ENCODE data around the gene DNAJB5. TPM values are rescaled to one million over a fixed set of nuclear protein-coding genes. Genes with fewer than 3 reads are reported as not detected.

Gene DNAJB5
- total RNA-seq, 1 donor from 2014 or later: 70.0 TPM

DNA sequence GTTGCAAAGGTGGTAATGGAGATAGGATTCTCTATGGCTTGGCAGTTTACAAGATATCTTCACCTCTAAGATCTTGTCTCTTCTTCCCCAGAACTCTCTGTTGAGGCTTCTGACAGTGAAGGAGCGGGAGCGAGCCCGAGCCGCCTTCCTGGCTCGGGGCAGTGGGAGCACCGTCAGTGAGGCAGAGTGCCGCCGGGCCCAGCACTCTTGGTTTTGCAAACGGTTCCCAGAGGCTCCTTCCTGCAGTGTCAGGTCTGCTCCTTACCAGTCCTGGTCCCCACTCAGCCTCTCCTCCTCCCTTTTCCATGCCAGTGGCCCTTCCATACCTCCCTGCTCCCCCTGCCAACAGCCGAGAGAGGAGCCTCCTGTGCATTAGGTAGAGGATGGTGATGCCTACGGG is 12.6 kb upstream of the DNAJB5 start:
- H3K27me3 ChIP-seq (ENCODE audit: low read depth): peaks cover 19% of the 10 kb centered on the region
- H3K4me1 ChIP-seq: no peaks in the 10 kb centered on the region
- TF ChIP-seq, protein P1, sequence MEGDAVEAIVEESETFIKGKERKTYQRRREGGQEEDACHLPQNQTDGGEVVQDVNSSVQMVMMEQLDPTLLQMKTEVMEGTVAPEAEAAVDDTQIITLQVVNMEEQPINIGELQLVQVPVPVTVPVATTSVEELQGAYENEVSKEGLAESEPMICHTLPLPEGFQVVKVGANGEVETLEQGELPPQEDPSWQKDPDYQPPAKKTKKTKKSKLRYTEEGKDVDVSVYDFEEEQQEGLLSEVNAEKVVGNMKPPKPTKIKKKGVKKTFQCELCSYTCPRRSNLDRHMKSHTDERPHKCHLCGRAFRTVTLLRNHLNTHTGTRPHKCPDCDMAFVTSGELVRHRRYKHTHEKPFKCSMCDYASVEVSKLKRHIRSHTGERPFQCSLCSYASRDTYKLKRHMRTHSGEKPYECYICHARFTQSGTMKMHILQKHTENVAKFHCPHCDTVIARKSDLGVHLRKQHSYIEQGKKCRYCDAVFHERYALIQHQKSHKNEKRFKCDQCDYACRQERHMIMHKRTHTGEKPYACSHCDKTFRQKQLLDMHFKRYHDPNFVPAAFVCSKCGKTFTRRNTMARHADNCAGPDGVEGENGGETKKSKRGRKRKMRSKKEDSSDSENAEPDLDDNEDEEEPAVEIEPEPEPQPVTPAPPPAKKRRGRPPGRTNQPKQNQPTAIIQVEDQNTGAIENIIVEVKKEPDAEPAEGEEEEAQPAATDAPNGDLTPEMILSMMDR (IDR thresholded peaks at IDR 0.05; ENCODE audit: borderline replicate concordance): no peak
- no peaks in the 10 kb centered on the region for H3K9me3 ChIP-seq (replicated peaks)
- DNase-seq: no peak
- no peak overlapping the region for H3K4me3 ChIP-seq
- intact Hi-C loops (cut with micrococcal nuclease): loop anchor here (10.0 kb wide), 1 partner anchor 58 kb away; no protein-coding TSS in a partner anchor
- H3K36me3 ChIP-seq: no peaks in the 10 kb centered on the region
- H3K27ac ChIP-seq (replicated peaks): no peak overlapping the region

DNA sequence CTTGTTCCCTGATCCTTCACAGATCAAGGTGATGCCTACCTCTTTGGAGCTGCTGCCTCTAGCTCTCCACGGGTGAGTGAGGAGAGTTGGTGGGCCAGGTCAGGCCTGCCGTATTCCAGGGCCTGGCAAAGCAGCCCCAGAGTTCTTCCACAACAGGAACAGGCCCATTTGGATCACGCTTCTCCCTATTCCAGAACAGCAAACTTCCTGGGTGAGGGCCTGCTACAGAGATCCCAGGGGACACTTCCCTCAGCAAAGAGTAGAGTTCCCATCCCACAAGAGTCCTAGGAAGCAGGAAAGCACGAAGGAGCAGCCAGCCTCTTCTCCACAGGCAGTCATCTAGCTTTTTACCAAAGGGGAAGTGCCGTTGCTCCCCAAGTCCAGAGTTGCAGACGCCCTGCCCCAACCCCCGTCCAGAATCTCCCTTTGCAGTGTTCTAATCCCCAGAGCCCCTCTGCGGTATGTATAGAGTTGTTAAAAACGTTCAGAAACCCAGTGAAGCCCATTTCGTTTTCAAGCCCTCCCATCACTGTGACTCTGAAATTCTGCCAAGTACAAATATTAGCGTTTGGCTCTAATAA is 9.3 kb upstream of the DNAJB5 start:
- DNase-seq: no peak
- Histone ChIP-seq H3K4me1 (no peaks in the 10 kb centered on the region), H3K27me3 (ENCODE audit: low read depth) (peaks cover 19% of the 10 kb centered on the region), H3K27ac (replicated peaks) (no peak overlapping the region), H3K4me3 (no peak overlapping the region), H3K36me3 (no peaks in the 10 kb centered on the region), H3K9me3 (replicated peaks) (no peaks in the 10 kb centered on the region)
- TF ChIP-seq, protein P1 (IDR thresholded peaks at IDR 0.05; ENCODE audit: borderline replicate concordance): no peak
- intact Hi-C loops (cut with micrococcal nuclease): no loop called here

DNA sequence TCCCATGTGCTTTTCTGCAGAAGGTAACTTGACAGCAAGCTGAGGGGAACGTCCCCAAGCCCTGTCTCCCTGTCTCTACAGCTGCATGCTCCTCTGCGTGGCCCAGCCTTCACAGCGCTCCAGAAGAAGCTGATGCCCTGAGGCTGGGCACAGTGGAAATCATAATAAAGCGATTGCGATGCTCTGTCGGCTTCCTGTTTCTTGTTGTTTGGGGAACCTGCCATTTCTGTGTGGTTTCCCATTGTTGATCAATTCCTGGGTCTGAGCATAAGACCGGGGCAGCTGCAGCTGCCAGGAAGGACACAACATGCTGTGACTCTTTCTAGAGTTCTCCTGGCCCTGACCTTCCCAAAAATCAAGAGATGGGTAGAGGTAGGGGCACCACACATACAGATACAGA is 7.2 kb upstream of the DNAJB5 start:
- peaks cover 9% of the 10 kb centered on the region for H3K27me3 ChIP-seq (ENCODE audit: low read depth)
- no peaks in the 10 kb centered on the region for H3K9me3 ChIP-seq (replicated peaks)
- no peaks in the 10 kb centered on the region for H3K4me1 ChIP-seq
- intact Hi-C loops (cut with micrococcal nuclease): no loop called here
- TF ChIP-seq, protein P1 (IDR thresholded peaks at IDR 0.05; ENCODE audit: borderline replicate concordance): no peak
- no peak overlapping the region for H3K4me3 ChIP-seq
- H3K27ac ChIP-seq (replicated peaks): no peak overlapping the region
- no peak for DNase-seq
- no peaks in the 10 kb centered on the region for H3K36me3 ChIP-seq

DNA sequence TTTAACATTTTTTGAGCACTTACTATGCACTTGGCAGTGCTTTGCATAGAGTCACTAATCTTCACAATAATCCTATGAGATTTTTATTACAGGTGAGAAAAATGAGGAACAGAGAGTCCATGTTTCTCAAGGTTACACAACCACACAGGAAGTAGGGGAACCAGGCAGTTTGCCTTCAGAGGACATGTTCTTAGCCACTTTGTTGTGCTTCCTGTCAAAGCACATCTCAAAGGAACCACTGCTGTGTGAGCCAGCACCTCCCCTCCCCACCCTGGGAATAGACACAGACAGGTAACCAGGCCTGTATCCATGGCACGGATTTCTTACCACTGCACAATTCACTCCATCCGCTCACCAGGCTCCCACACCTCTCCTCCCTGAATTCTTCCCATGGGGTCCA is 6.3 kb upstream of the DNAJB5 start:
- Histone ChIP-seq H3K9me3 (replicated peaks) (no peaks in the 10 kb centered on the region), H3K27ac (replicated peaks) (no peak overlapping the region), H3K4me1 (peaks cover 1% of the 10 kb centered on the region), H3K4me3 (no peak overlapping the region), H3K27me3 (ENCODE audit: low read depth) (peaks cover 6% of the 10 kb centered on the region), H3K36me3 (no peaks in the 10 kb centered on the region)
- DNase-seq: no peak
- TF ChIP-seq, protein P1 (IDR thresholded peaks at IDR 0.05; ENCODE audit: borderline replicate concordance): no peak
- intact Hi-C loops (cut with micrococcal nuclease): no loop called here

DNA sequence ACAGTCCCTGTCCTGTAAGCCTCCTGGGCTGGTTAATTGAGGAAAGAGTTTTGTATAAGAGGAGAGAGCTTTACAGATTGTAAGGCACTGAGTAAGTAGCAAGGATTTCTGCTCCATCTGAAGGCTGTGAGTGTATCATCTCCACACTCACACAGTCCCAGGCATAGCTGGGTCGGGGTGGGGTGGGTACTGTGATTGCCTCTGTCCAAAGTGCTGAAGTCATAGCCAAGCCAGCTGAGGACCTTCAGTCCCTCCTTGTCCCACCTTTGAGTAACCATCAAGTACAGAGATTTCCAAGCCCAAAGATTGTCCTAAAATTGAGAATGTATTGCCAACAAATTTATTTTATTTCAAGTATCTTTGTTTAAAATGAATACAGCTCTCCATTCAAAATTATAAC is 5.5 kb upstream of the DNAJB5 start:
- intact Hi-C loops (cut with micrococcal nuclease): no loop called here
- no peaks in the 10 kb centered on the region for H3K9me3 ChIP-seq (replicated peaks)
- no peaks in the 10 kb centered on the region for H3K27me3 ChIP-seq (ENCODE audit: low read depth)
- TF ChIP-seq, protein P1 (IDR thresholded peaks at IDR 0.05; ENCODE audit: borderline replicate concordance): no peak
- no peak overlapping the region for H3K4me3 ChIP-seq
- no peaks in the 10 kb centered on the region for H3K36me3 ChIP-seq
- H3K27ac ChIP-seq (replicated peaks): no peak overlapping the region
- H3K4me1 ChIP-seq: peaks cover 10% of the 10 kb centered on the region
- DNase-seq: no peak
